HCT116 (cell line): Measurements from ENCODE around the gene VAT1. TPM values are rescaled to one million over a fixed set of nuclear protein-coding genes. Genes with fewer than 3 reads are reported as not detected.

ENCODE experiments used
- ATAC-seq: fragments of 200-7000 bp; cut with Tn5 transposase; 2 replicates; pipeline ENCODE4 v1.9.1; 2020; ENCODE audit warnings: mild to moderate bottlenecking, moderate library complexity
- BruUV-seq: library from RNA; stranded (reverse); fragments of 400-500 nt; replicated peaks from 2 replicates; lab custom pipeline; 2021; lab: Mats Ljungman, UMichigan
- CTCF ChIA-PET: fragments of 300-600 bp; sonication (Branson Sonifier 250); formaldehyde crosslinking; loops from one replicate; lab custom pipeline; 2021; ENCODE audit warnings: antibody characterized with exemption; lab: Charles Lee
- POLR2A ChIA-PET: fragments of 300-600, 350-600 bp; sonication (Branson Sonifier 250); formaldehyde crosslinking; loops from one replicate; lab custom pipeline; 2021; ENCODE audit warnings: antibody characterized with exemption; lab: Charles Lee
- RAD21 ChIA-PET, 2 experiments: fragments of 300-600 bp; sonication (Branson Sonifier 250); formaldehyde crosslinking; loops; one replicate each; lab custom pipeline; 2023; ENCODE audit warnings: low total read pairs in 2 of 2; ENCODE audit not compliant: uncharacterized antibody in 2 of 2, unreplicated experiment in 2 of 2, low non-redundant PET in 1 of 2; lab: Charles Lee
- DNase-seq: peaks from one replicate; pipeline ENCODE4 v3.0.0-alpha.2; 2010; ENCODE audit warnings: low read depth, low spot score
- H2AFZ ChIP-seq: fragments of 200-600 bp; shearing (Covaris generic), sonication (generic); 2 replicates; pipeline ENCODE4 v1.6.1; 2017; ENCODE audit warnings: low read depth, mixed run types, mixed read lengths, antibody characterized with exemption, low read length; ENCODE audit not compliant: poor library complexity, severe bottlenecking
- H3K27ac ChIP-seq: 2 replicates; pipeline ENCODE4 v1.5.1; 2012; ENCODE audit warnings: low read depth, low read length
- H3K27me3 ChIP-seq: fragments of 200-600 bp; sonication (generic); 2 replicates; pipeline ENCODE4 v1.6.1; 2016; ENCODE audit warnings: mixed run types, low read length, mixed read lengths; ENCODE audit not compliant: insufficient read depth
- H3K36me3 ChIP-seq, 2 experiments: fragments of 200-500 bp in 1 of 2; fragments of 200-600 bp in 1 of 2; sonication (Bioruptor generic) in 1 of 2; sonication (generic) in 1 of 2; 2 replicates each; pipeline versions ENCODE4 v1.5.1 to v1.6.1; 2014 to 2016; ENCODE audit warnings: low read length in 2 of 2, inconsistent platforms in 1 of 2, mixed read lengths in 1 of 2, mixed run types in 1 of 2; ENCODE audit not compliant: insufficient read depth in 2 of 2, control insufficient read depth in 1 of 2
- H3K4me1 ChIP-seq, 2 experiments: fragments of 200-600 bp in 1 of 2; sonication (generic) in 1 of 2; 2 replicates each; pipeline versions ENCODE4 v1.5.1 to v1.6.1; 2012 to 2017; ENCODE audit warnings: low read length in 2 of 2, inconsistent platforms in 1 of 2, mild to moderate bottlenecking in 1 of 2, mixed read lengths in 1 of 2, mixed run types in 1 of 2, moderate library complexity in 1 of 2; ENCODE audit not compliant: insufficient read depth in 2 of 2, control insufficient read depth in 1 of 2
- H3K4me2 ChIP-seq: fragments of 200-600 bp; sonication (generic); 2 replicates; pipeline ENCODE4 v1.6.1; 2017; ENCODE audit warnings: mixed run types, low read length, mixed read lengths
- H3K4me3 ChIP-seq, 2 experiments: fragments of 200-600 bp in 1 of 2; sonication (generic) in 1 of 2; replicated peaks in 1 of 2; 2 replicates each; pipeline ENCODE4 v1.5.1; 2011 to 2016; ENCODE audit warnings: low read length in 2 of 2, control low read depth in 1 of 2, low read depth in 1 of 2, mild to moderate bottlenecking in 1 of 2, mixed read lengths in 1 of 2, mixed run types in 1 of 2
- H3K79me2 ChIP-seq: fragments of 200-600 bp; sonication (generic); 2 replicates; pipeline ENCODE4 v1.6.1; 2017; ENCODE audit warnings: mild to moderate bottlenecking, mixed run types, low read length, moderate library complexity, mixed read lengths; ENCODE audit not compliant: insufficient read depth
- H3K9ac ChIP-seq: fragments of 200-600 bp; sonication (generic); 2 replicates; pipeline ENCODE4 v1.6.1; 2016; ENCODE audit warnings: low read length, mixed read lengths
- H3K9me2 ChIP-seq: fragments of 200-600 bp; sonication (generic), shearing (Covaris generic); 2 replicates; pipeline ENCODE4 v1.6.1; 2017; ENCODE audit warnings: mixed run types, mild to moderate bottlenecking, moderate library complexity; ENCODE audit not compliant: insufficient read depth
- H3K9me3 ChIP-seq, 2 experiments: fragments of 200-500 bp in 1 of 2; fragments of 200-600 bp in 1 of 2; sonication (Bioruptor generic) in 1 of 2; sonication (generic) in 1 of 2; 2 replicates each; pipeline ENCODE4 v1.6.1; 2014 to 2017; ENCODE audit warnings: low read length in 2 of 2, mixed read lengths in 2 of 2, inconsistent platforms in 1 of 2, low read depth in 1 of 2, mild to moderate bottlenecking in 1 of 2, mixed run types in 1 of 2, moderate library complexity in 1 of 2; ENCODE audit not compliant: control insufficient read depth in 1 of 2, insufficient read depth in 1 of 2
- H4K20me1 ChIP-seq: fragments of 200-600 bp; sonication (generic), shearing (Covaris generic); 2 replicates; pipeline ENCODE4 v1.6.1; 2017; ENCODE audit warnings: mixed run types, mild to moderate bottlenecking, moderate library complexity; ENCODE audit not compliant: insufficient read depth
- CBX3 ChIP-seq: IDR thresholded peaks from 2 replicates; pipeline ENCODE4 v1.6.1; 2012; ENCODE audit warnings: low read depth
- CEBPB ChIP-seq: IDR thresholded peaks from 2 replicates; pipeline ENCODE4 v1.6.1; 2012; ENCODE audit warnings: low read depth
- CTCF ChIP-seq, 3 experiments: fragments of 200-600 bp in 1 of 3; sonication (generic) in 1 of 3; IDR thresholded peaks in 2 of 3; conservative IDR thresholded peaks in 1 of 3; 2 replicates each; pipeline ENCODE4 v1.5.1; 2012 to 2017; ENCODE audit warnings: low read depth in 2 of 3, low read length in 2 of 3, antibody characterized with exemption in 1 of 3, borderline replicate concordance in 1 of 3, control low read depth in 1 of 3, mild to moderate bottlenecking in 1 of 3, mixed read lengths in 1 of 3, mixed run types in 1 of 3, moderate library complexity in 1 of 3; ENCODE audit not compliant: insufficient read depth in 1 of 3
- EGR1 ChIP-seq: IDR thresholded peaks from 2 replicates; pipeline ENCODE4 v1.6.1; 2012; ENCODE audit warnings: low read depth
- ELF1 ChIP-seq: IDR thresholded peaks from 2 replicates; pipeline ENCODE4 v1.6.1; 2012; ENCODE audit warnings: low read depth, borderline replicate concordance
- EZH2 ChIP-seq: fragments of 200-600 bp; sonication (generic); IDR thresholded peaks from 2 replicates; pipeline ENCODE4 v1.6.1; 2017; ENCODE audit warnings: antibody characterized with exemption, mixed run types
- EZH2phosphoT487 ChIP-seq: fragments of 200-600 bp; IDR thresholded peaks from 2 replicates; pipeline ENCODE4 v1.6.1; 2018; ENCODE audit warnings: antibody characterized with exemption, borderline replicate concordance
- FOSL1 ChIP-seq: IDR thresholded peaks from 2 replicates; pipeline ENCODE4 v1.6.1; 2012; ENCODE audit warnings: low read depth
- JUND ChIP-seq: IDR thresholded peaks from 2 replicates; pipeline ENCODE4 v1.6.1; 2012
- MAX ChIP-seq: IDR thresholded peaks from 2 replicates; pipeline ENCODE4 v1.6.1; 2012
- POLR2A ChIP-seq: IDR thresholded peaks from 2 replicates; pipeline ENCODE4 v1.7.0; 2011; ENCODE audit warnings: borderline replicate concordance; ENCODE audit not compliant: insufficient read depth, insufficient read length; ENCODE audit errors: extremely low read depth
- POLR2AphosphoS5 ChIP-seq: IDR thresholded peaks from 2 replicates; pipeline ENCODE4 v1.6.1; 2011; ENCODE audit warnings: mild to moderate bottlenecking, low read depth, low read length, moderate library complexity
- REST ChIP-seq: IDR thresholded peaks from 2 replicates; pipeline ENCODE4 v1.6.1; 2012; ENCODE audit warnings: low read depth
- SIN3A ChIP-seq: IDR thresholded peaks from 2 replicates; pipeline ENCODE4 v1.6.1; 2012; ENCODE audit warnings: low read depth
- SP1 ChIP-seq: IDR thresholded peaks from 2 replicates; pipeline ENCODE4 v1.6.1; 2012; ENCODE audit warnings: low read depth
- SRF ChIP-seq: IDR thresholded peaks from 2 replicates; pipeline ENCODE4 v1.6.1; 2012; ENCODE audit warnings: low read depth
- TCF7L2 ChIP-seq: IDR thresholded peaks from 2 replicates; pipeline ENCODE4 v1.7.0; 2011; ENCODE audit warnings: borderline replicate concordance, inconsistent platforms; ENCODE audit not compliant: insufficient read depth, insufficient read length; ENCODE audit errors: extremely low read depth
- YY1 ChIP-seq: IDR thresholded peaks from 2 replicates; pipeline ENCODE4 v1.6.1; 2011; ENCODE audit warnings: low read length, low read depth, moderate library complexity, mild to moderate bottlenecking; ENCODE audit not compliant: insufficient replicate concordance; ENCODE audit errors: extremely low read depth
- ZFX ChIP-seq: fragments of 450-650 bp; IDR thresholded peaks from 2 replicates; pipeline ENCODE4 v1.6.1; 2017
- ZNF274 ChIP-seq: fragments of 200-500 bp; sonication (Bioruptor generic); IDR thresholded peaks from 2 replicates; pipeline ENCODE4 v1.6.1; 2014; ENCODE audit warnings: mild to moderate bottlenecking, low read depth, low read length, inconsistent platforms
- intact Hi-C: fragments of 100-400 bp; cut with micrococcal nuclease; formaldehyde crosslinking; loops from 2 replicates; pipeline ENCODE4 v1.10.0; 2022
- total RNA-seq: library from RNA; stranded (reverse); gene quantifications from one replicate; pipeline ENCODE4 v1.2.1, GENCODE V29; 2021; ENCODE audit not compliant: unreplicated experiment

VAT1 gene
- total RNA-seq, 1 experiment from 2014 or later: 197 TPM

GRCh38 chr17:43003542-43004172 lies 18.5 kb downstream of the VAT1 start:
- Histone ChIP-seq H3K36me3 (peaks cover 14 to 30% of the 10 kb centered on the region in 2 experiments), H3K4me2 (peak overlapping the region; percentile 30), H3K9ac (peak overlapping the region; percentile 10), H2AFZ (no peak overlapping the region), H3K79me2 (peaks cover 37% of the 10 kb centered on the region), H3K27me3 (no peaks in the 10 kb centered on the region), H3K27ac (peak overlapping the region; percentile 44), H3K9me2 (no peaks in the 10 kb centered on the region), H3K4me3 (no peak overlapping the region), H3K4me1 (peaks cover 16 to 78% of the 10 kb centered on the region in 2 experiments), H3K9me3 (no peaks in the 10 kb centered on the region), H4K20me1 (no peaks in the 10 kb centered on the region)
- BruUV-seq: no TSS peak
- intact Hi-C loops: no loop called here
- ATAC-seq (peak; percentile 53), DNase-seq (peak; percentile 61)
- POLR2A ChIA-PET: interaction anchor here (0.7 to 1.8 kb wide), 4 partner anchors 9 to 168 kb away, joined by 3 to 6 read pairs (median 4); no protein-coding TSS in a partner anchor
- RAD21 ChIA-PET: no interaction called here
- CTCF ChIA-PET: interaction anchor here (1.7 kb wide), 1 partner anchor 21 kb away, joined by 4 read pairs; the partner anchor contains the start of gene RND2
- TF ChIP-seq FOSL1: no peak
- no peak for TF ChIP-seq MAX
- no peak for TF ChIP-seq REST
- no peak for TF ChIP-seq ELF1
- TF ChIP-seq POLR2AphosphoS5: peak; percentile 34; the same call in 1 of the 2 replicates
- peak in 2 of 3 experiments; percentile 23 to 31; a peak in 2 of 6 replicates for TF ChIP-seq CTCF (IDR thresholded peaks at IDR 0.05 in 2 of 3, conservative IDR thresholded peaks at IDR 0.05 in 1 of 3; ENCODE audit: borderline replicate concordance in 1 of 3, insufficient read depth in 1 of 3, low read depth in 2 of 3, low read length in 2 of 3)
- no peak for TF ChIP-seq CEBPB
- TF ChIP-seq POLR2A: no peak
- TF ChIP-seq SIN3A: peak; percentile 53; the same call in 1 of the 2 replicates
- TF ChIP-seq EGR1: no peak
- no peak for TF ChIP-seq EZH2
- TF ChIP-seq TCF7L2: no peak
- no peak for TF ChIP-seq SRF
- TF ChIP-seq ZFX: no peak
- TF ChIP-seq ZNF274: no peak
- TF ChIP-seq SP1: peak; percentile 23; the same call in 1 of the 2 replicates
- peak; percentile 39; the same call in 1 of the 2 replicates for TF ChIP-seq CBX3
- TF ChIP-seq JUND: 0 out of 2 replicates have a peak, but pooled peaks have one; percentile 15
- TF ChIP-seq EZH2phosphoT487: no peak
- peak; percentile 19 for TF ChIP-seq YY1
